HUDEP-2 (cell line): Measurements from ENCODE around the gene SPSB2.
A peak's percentile ranks its signal among the peaks of the same experiment; 100 is the strongest.
"Not testable (repeated sequence)": the region's sequence is repeated elsewhere in the genome, so short reads cannot be mapped to it uniquely, and the experiment has no call there.

ENCODE experiments used
- DNase-seq, 76 experiments: peaks; one replicate each; lab custom pipeline; 2025; ENCODE audit not compliant: unreplicated experiment in 76 of 76; lab: John Stamatoyannopoulos, UW

The SPSB2 gene

GRCh38 chr12:6873094-6874014, at the start of gene SPSB2:
SPSB2 (minus strand) TSS chr12:6873303; CDS start chr12:6872901, 402 bp downstream.
- peak in 75 of 76 experiments; percentile 64 to 98 (median 93) for DNase-seq

- no peak for DNase-seq
Measured at GRCh38 chr12:6921996-6922946, 49.2 kb upstream of the SPSB2 start.

GRCh38 chr12:6921539-6921938, 48.4 kb upstream of the SPSB2 start:
- DNase-seq = no peak

GRCh38 chr12:6919588-6919987, 46.5 kb upstream of the SPSB2 start:
- no peak for DNase-seq

- DNase-seq = no peak
Measured at GRCh38 chr12:6917491-6918231, 44.6 kb upstream of the SPSB2 start.

GRCh38 chr12:6916426-6917200, 43.5 kb upstream of the SPSB2 start:
- no peak for DNase-seq

- DNase-seq = no peak
Measured at GRCh38 chr12:6915789-6916285, 42.7 kb upstream of the SPSB2 start.

- peak in 20 of 76 experiments; percentile 10 to 52 (median 30) for DNase-seq
Measured at GRCh38 chr12:6914947-6915788, 42.1 kb upstream of the SPSB2 start.

- DNase-seq = peak in 49 of 76 experiments; percentile 7 to 81 (median 42)
Measured at GRCh38 chr12:6914246-6914946, 41.3 kb upstream of the SPSB2 start, which contains the start of gene ENO2. ENO2 (plus strand) TSS chr12:6914580; CDS start chr12:6915833, 1,253 bp downstream.

GRCh38 chr12:6912164-6912935, 39.2 kb upstream of the SPSB2 start:
- no peak for DNase-seq

- DNase-seq = no peak
Measured at GRCh38 chr12:6909421-6910145, 36.5 kb upstream of the SPSB2 start.

- DNase-seq = not testable (repeated sequence)
Measured at GRCh38 chr12:6908141-6908540, 35.0 kb upstream of the SPSB2 start.

- no peak for DNase-seq
Measured at GRCh38 chr12:6905414-6906040, 32.4 kb upstream of the SPSB2 start.

- DNase-seq = peak in 75 of 76 experiments; percentile 24 to 96 (median 89)
Measured at GRCh38 chr12:6904280-6905276, 31.5 kb upstream of the SPSB2 start, which contains the start of gene LRRC23. LRRC23 (plus strand) TSS chr12:6904822; CDS start chr12:6905634, 812 bp downstream.

GRCh38 chr12:6903722-6904121, 30.6 kb upstream of the SPSB2 start:
- DNase-seq = no peak
